GM19372 (cell line): ENCODE results near the gene NDUFB3.
"Not testable (repeated sequence)": the region's sequence is repeated elsewhere in the genome, so short reads cannot be mapped to it uniquely, and the experiment has no call there.

ENCODE experiments used
- ATAC-seq: cut with Tn5 transposase; IDR thresholded peaks from one replicate; pipeline ENCODE4 v1.9.1; 2021; ENCODE audit warnings: mild to moderate bottlenecking, low read depth, moderate library complexity; ENCODE audit not compliant: unreplicated experiment

The NDUFB3 gene

DNA sequence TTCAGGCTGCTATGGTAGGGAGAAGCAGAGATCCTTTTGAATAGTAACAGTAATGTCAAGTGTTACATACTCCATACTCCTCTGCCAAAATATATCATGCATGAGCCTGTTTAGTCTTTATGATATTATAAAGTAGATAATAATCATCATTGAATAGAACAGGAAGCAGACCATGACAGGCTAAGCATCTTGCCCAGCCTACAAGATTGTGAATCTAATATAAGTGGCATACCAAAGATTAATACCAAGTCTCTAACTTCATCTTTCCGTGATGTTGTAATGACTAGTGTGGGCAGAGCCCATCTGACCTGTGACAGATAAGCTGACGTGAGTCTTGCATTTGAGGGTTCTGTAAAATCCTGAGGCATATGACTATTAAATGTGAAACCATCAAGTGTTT lies 13.1 kb downstream of the NDUFB3 start:
- ATAC-seq = no peak

DNA sequence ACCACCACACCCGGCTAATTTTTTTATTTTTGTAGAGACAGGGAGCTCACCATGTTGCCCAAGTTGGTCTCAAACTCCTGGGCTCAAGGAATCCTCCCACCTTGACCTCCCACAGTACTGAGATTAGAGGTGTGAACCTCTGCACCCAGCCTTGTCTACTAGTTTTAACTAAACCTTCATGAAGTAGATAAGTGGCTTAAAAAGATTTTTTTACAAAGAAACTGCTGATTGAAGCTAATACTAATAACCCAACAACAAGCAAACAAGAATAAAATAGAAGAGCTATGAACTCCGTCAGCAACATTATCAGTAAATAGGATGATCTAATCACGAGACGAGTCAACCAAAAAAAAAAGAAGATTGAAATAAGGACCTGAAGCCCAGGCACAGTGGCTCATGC lies 18.8 kb downstream of the NDUFB3 start:
- ATAC-seq = no peak

DNA sequence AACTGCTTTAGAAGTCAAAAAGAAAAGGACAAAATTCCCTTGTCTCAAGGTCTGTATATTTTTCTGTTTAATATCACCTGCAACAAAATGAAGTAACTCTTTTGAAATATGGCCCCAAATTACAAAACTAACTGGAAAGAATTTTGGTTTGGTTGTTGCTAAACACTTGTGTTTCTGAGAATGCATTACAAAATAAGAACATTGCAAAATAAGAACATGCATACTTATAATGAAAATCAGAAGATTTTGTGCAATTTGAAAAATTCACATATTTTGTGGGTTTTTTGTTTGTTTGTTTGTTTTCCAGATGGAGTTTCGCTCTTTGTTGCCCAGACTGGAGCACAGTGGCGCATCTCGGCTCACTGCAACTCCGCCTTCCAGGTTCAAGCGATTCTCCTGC lies 21.8 kb downstream of the NDUFB3 start:
- no peak for ATAC-seq

DNA sequence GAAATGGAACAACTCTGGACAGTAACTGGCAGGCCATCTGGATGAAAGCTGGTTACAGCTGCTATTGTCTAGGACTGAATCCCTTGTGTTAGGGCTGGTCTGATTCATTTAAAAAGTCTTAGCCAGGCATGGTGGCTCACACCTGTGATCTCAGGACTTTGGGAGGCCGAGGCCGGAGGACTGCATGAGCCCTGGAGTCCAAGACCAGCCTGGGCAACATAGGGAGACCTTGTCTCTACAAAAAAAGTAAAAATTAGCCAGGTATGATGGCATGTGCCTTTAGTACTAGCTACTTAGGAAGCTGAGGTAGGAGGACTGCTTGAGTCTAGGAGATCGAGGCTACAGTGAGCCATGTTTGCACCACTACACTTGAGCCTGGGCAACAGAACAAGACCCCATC lies 28.7 kb downstream of the NDUFB3 start:
- no peak for ATAC-seq

DNA sequence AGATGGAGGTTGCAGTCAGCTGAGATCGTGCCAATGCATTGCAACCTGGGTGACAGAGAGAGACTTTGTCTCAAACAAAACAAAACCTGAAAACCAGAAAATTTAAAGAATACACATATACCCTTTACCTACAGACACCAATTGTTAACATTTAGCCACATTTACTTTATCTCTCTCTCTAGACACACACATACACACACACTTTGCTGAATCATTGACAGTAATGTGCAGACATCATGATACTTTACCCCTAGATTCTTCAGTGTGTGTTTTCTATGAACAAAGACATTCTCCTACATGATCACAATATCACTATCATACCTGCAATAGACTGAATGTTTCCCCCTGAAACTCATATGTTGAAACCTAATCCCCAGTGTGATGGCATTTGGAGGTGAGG lies 34.0 kb downstream of the NDUFB3 start:
- ATAC-seq = no peak

DNA sequence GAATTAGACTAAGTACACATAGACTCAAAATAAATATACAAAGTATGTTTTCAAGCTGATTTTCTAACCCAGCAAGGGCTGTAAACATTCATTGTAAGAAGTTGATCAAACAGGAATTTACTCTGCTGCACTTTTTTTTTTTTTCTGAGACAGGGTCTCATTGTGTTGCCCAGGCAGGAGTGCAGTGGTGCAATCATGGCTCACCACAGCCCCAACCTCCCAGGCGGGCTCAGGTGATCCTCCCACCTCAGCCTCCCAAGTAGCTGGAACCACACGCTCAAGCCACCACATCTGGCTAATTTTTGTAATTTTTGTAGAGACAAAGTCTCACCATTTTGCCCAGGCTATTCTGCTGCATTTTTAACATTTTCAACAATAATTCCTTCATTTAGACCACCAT lies 35.8 kb downstream of the NDUFB3 start:
- no peak for ATAC-seq

DNA sequence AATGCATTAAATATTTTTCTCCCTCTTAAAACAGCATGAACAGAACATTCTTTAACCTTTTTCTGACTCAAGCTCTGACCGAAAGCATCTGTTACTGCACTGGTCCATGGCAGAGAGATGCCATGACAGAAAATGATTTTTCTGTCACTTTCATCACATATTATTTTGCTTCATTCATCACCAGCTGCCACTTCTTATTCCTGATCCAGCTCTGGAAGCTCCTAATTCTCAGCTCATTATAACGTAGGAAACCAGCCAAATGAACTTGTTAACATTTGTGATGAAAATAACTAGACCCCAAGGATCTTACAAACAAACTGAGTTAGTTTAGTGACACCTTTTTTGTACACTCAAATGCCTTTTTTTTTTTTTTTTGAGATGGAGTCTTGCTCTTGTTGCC lies 36.5 kb downstream of the NDUFB3 start:
- ATAC-seq = no peak

DNA sequence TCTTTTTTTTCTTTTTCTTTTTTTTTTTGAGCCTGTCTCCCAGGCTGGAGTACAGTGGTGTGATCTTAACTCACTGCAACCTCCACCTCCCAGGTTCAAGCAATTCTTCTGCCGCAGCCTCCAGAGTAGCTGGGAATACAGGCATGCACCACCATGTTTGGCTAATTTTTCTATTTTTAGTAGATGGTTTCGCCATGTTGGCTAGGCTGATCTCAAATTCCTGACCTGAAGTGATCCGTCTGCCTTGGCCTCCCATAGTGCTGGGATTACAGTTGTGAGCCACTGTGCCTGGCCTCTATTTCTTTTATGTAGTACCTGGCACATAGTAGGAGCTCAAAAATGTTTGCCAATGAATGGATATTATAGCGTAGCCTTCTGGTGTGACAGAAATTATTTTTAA lies 37.4 kb downstream of the NDUFB3 start:
- ATAC-seq = no peak

DNA sequence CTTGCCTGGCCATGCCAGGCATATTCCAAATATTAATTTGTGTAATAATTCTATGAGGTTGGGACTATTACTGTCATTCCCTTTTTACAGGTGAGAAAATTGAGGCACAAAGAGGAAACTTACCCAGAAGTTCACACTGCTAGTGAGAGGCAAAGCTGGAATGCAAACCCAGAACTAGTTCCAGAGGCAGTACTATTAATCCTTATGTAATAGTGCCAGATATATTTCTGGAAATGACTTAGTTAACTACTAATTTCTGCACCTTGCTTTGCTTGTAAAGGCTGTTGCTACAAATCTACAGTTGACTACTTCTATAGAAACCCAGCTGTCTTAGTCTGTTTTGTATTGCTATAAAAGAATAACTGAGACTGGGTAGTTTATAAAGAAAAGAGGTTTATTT lies 38.8 kb downstream of the NDUFB3 start:
- ATAC-seq = no peak

DNA sequence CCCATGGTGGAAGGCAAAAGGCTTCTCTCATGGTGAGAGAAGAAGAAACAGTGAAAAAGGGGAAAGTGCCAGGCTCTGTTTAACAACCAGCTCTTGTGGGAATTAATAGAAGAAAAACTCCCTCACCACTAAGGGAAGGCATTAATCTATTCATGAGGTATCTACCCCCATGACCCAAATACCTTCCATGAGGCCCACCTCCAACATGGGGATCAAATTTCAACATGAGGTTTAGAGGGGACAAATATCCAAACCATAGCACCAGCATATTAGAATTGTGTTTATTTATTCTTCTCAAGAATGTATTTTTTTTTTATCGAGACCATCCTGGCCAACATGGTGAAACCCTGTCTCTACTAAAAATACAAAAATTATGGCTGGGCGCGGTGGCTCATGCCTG lies 39.3 kb downstream of the NDUFB3 start:
- no peak for ATAC-seq

DNA sequence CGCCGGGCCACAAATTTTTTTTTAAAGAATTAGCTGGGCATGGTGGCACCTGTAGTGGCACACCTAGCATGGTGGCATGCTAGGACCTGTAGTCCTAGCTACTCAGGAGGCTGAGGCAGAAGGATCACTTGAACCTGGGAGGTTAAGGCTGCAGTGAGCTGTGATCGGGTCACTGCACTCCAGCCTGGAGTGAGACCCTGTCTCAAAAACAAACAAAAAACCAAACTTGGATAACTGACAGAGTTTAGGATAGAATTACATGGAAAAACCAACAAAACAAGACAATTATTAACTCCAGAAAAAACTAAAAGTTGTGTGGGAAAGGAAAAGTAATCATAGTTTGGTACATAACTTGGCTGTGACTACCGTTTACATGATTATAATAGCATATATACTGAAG lies 42.5 kb downstream of the NDUFB3 start:
- ATAC-seq = no peak

DNA sequence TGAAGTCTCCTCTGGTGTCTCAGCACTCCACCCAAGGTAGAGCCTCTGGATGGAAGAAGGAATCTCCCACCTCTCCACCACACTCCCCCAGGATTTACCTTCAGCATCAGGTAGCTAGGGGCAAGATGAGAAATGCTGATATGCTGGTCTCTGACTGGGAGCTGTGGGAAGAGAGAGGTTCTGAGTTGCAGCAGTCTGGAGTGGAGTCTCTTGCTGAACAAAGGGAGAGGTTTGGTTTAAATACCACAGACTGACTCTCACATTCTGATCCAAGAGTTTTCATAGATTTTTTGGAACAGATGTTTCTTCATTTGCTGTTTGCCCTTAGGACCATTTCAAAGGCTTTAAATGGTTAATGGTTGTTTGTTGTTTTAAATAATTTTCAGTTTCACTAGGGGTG lies 43.0 kb downstream of the NDUFB3 start:
- ATAC-seq = no peak

DNA sequence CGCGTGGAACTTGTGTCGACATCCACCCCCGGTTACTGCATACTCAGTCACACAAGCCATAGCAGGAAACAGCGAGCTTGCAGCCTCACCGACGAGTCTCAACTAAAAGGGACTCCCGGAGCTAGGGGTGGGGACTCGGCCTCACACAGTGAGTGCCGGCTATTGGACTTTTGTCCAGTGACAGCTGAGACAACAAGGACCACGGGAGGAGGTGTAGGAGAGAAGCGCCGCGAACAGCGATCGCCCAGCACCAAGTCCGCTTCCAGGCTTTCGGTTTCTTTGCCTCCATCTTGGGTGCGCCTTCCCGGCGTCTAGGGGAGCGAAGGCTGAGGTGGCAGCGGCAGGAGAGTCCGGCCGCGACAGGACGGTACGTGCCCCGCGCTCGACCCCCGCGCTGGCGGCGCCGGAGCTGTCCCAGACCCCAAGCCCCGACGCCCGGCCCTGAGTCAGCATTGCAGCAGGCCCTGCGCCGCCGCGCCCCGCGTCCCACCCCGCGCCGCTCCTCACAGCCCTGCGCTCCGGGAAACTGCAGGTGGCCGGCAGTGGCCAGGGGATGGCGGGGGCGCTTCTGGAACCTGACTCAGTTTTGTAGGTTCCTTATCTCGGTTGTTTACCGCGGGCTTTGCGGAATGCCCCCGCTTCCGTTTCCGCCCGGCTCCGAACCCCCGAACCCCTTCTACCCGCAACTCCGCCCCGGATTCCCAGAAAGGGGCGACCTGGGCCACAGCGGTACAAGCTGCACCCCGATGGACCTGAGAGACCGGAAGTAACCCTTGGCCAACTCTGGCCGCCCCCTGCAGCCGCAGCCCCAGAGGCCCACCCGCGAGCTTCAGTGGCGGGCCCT lies 44.5 kb downstream of the NDUFB3 start, which contains the start of gene CFLAR:
Gene CFLAR, plus strand, starts transcription at position 50 of the 844 bp plus-strand sequence. CDS start 13,702 bp downstream, outside the sequence.
- peak; percentile 34 for ATAC-seq

DNA sequence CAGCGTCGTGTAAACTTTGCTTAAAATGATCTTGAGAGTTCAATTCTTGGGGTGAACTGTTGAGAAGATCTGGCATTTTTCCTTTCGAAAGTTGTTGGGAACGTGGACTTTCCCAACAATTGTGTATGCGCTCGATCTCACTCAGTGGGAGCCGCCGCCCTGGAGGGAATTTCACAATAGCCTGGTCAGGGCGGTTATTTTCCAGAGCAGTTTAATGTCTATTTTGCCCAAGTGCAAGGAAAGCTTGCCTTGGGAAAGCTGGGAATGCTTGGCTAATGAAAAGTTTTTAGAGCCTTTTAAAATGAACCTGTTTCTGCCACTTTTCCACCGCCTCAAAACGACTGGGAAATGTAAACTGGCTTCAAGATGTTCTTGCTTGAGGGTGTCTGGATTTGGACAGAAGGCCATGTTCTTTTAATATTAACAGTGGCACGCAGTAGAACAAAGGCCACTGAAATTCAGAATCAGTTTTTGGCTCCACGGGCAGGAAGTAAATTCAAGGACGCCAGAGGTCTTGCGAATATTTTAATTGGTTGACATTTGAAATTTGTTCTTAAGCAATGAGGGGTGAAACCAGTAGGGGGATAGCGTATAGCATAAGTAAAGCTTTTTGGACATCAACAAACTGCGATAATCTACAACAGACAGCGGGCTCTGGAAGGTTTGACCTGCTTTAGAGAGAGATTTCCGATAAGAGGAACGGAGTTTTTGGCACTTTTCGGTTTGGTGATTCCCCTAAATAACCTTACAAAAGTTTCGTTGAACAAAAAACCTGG lies 45.3 kb downstream of the NDUFB3 start:
- no peak for ATAC-seq

DNA sequence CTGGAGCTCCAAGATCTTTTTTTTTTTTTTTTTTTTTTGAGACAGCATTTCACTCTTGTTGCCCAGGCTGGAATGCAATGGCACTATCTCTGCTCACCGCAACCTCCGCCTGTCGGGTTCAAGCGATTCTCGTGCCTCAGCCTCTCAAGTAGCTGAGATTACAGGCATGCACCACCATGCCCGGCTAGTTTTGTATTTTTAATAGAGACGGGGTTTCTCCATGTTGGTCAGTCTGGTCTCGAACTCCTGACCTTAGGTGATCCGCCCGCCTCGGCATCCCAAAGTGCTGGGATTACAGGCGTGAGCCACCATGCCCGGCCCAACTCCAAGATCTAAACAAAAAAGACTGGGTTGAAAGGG lies 45.9 kb downstream of the NDUFB3 start:
- ATAC-seq = not testable (repeated sequence)

DNA sequence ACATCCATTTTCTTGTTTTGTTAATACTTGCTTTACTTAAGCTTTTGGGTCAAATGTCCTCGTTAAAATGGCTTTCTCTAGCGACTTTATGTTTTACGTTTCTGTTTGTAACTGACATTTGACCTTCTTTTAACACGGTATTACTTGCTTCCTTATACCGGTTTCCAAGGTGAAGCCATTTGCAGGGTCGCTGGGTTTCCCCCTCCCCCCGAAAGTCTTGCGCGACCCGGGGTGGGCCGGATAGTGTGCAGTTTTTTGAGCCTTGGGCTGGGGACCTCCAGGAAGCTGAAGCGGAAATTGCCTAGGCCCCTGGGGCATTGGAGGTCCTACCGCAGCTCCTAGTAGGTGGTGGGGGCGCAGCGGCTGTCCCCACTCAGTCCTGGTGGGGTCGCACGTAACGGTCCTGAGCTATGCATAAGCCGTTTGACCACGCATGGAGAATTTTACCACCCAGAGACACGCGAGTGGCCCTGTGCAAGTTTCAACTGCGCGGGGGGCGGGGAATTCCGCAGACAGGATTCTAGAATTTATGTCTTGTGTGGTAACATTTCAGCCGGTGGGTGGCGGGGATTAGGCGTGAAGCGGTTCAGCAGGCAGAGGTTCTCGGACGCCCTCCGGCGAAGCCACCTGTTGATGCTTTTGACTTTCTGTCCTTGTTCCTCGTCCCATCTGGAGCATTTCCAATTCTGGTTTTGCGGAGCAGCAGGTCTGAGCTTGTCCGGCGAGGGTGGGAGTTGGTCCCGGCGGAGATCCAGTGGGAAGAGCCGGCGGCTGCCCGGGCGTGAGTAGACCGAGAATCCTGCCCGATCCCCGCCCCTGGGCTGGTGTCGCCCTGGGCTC lies 46.5 kb downstream of the NDUFB3 start:
- peak; percentile 37 for ATAC-seq

DNA sequence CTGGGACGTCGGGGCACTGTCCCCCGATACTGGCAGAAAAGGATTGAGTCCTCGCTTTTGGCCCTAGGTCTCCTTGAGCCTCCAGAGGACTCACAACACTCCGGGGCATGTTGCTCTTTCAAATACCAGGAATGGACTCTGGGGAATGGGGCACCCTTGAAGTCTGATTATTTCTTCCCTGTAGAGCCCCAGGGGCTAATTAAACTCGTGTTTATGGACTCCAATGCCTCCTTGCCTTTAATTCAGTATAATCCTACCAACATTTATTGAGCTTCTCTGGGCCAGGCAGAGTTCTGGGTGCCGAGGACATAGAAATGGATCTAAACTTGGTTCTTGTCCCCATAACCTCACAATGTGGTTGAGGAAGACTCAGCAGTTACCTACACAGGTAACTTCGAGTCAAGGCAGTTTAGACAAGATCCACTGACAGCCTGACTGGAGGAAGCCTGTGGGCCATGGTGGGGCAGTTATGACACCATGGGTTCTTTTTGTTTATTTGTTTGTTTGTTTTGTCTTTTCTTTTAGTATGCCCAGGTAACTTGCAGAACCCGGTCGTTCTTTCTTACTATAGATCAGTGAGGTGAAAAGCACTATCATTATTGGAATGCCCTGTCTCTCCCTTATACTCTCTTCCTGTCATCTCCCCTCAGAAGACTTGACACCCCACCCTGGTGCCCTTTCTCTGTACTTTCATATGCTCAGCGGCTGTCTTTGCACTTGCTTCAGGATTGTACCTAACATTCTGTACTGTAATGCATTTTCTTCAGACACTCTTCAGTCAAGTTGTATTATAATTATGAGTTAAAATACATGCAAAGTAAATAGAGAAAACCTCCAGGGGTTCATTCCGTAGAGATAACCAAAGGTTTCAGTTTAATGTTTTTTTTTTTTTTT lies 47.4 kb downstream of the NDUFB3 start:
- no peak for ATAC-seq

DNA sequence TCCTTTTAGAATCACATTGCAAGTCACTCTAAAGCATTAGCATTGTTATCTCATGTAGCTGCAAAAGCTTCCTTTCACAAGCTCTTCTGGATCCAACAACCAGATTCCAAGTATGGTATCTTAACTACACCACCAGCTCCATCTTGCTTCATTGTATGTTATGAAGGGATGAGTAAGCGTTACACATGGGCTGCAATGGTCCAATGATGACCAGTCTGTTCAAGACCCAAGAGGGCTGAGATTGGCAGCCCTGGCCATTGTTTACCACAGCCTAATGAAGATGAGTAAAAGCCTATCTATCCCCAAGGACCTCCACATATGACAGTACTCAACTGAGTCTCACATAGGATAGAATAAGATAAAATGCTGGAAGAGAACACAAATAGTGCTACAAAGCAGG lies 50.5 kb downstream of the NDUFB3 start:
- ATAC-seq = no peak

DNA sequence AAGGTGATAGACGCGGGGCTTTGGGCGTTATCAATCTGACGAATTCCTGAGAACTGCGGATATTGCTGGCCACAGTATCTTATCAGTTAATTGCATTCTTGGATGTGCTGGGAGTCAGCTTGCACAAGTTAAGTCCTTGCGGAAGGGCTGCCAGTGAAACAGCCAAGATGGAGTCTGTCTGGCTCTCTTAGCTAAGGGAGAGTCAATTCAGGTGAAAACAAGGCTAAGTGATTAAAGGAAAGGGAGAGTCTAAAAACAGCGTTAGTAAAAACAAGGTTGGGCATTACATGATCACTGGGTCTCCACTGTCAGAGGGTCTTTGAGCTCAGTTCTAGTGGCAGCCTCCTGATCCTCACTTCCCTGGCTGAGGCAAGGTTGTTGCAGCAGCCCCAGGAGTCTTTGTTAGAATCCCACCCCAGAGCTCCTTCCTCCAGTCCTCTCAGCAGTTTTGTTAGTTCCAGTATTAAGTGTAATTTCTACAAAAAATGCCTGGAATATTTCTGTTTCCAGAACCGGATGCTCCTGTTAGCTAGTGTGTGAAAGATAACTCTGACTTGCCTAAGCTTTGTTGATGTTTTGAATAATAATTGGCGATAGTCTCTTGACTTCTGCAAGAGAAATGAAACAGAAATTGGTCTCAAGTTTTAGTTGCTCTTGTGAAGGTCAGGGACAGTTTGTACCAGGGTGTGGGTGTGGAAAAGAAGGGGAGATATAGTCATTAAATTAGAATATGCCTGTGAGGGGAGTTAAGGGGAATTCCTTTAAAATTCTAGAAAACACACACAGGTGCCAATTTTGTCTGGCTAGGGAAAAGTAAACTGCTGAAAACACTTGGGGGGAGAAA lies 54.7 kb downstream of the NDUFB3 start:
- no peak for ATAC-seq
